Measurements from ENCODE around the gene SLIT3.
A peak's percentile ranks its signal among the peaks of the same experiment; 100 is the strongest.

SLIT3 gene

GRCh38 chr5:168796593-168797580, 504.1 kb downstream of the SLIT3 start:
- no peaks in the 10 kb centered on the region for H3K27me3 ChIP-seq (ENCODE audit: insufficient read depth, poor library complexity, severe bottlenecking)
- no peak overlapping the region for H3K27ac ChIP-seq (replicated peaks)
- TF ChIP-seq CTCF (IDR thresholded peaks at IDR 0.05; ENCODE audit: insufficient read depth, low read length) (no peak), REST (IDR thresholded peaks at IDR 0.05; ENCODE audit: insufficient replicate concordance, low read depth) (no peak), GABPA (IDR thresholded peaks at IDR 0.05; ENCODE audit: low read depth) (no peak), SPI1 (IDR thresholded peaks at IDR 0.05; ENCODE audit: borderline replicate concordance, low read depth) (no peak), POLR2AphosphoS5 (IDR thresholded peaks at IDR 0.05; ENCODE audit: low read depth) (no peak)
- DNase-seq (ENCODE audit: low read depth in 1 of 2, low spot score in 1 of 2), result no peak
- H3K4me3 ChIP-seq (replicated peaks; ENCODE audit: insufficient read depth, low read length), result no peak overlapping the region

GRCh38 chr5:168796000-168796399, 504.9 kb downstream of the SLIT3 start:
- Histone ChIP-seq H3K27ac (replicated peaks) (no peak overlapping the region), H3K27me3 (ENCODE audit: insufficient read depth, poor library complexity, severe bottlenecking) (no peaks in the 10 kb centered on the region), H3K4me3 (replicated peaks; ENCODE audit: insufficient read depth, low read length) (no peak overlapping the region)
- TF ChIP-seq GABPA (IDR thresholded peaks at IDR 0.05; ENCODE audit: low read depth) (no peak), REST (IDR thresholded peaks at IDR 0.05; ENCODE audit: insufficient replicate concordance, low read depth) (no peak), SPI1 (IDR thresholded peaks at IDR 0.05; ENCODE audit: borderline replicate concordance, low read depth) (no peak), POLR2AphosphoS5 (IDR thresholded peaks at IDR 0.05; ENCODE audit: low read depth) (no peak), CTCF (IDR thresholded peaks at IDR 0.05; ENCODE audit: insufficient read depth, low read length) (no peak)
- no peak for DNase-seq (ENCODE audit: low read depth in 1 of 2, low spot score in 1 of 2)

GRCh38 chr5:168793841-168794837, 506.8 kb downstream of the SLIT3 start:
- H3K27me3 ChIP-seq (ENCODE audit: insufficient read depth, poor library complexity, severe bottlenecking), result no peaks in the 10 kb centered on the region
- no peak overlapping the region for H3K27ac ChIP-seq (replicated peaks)
- peak; percentile 49 to 60 for DNase-seq (ENCODE audit: low read depth in 1 of 2, low spot score in 1 of 2)
- TF ChIP-seq SPI1 (IDR thresholded peaks at IDR 0.05; ENCODE audit: borderline replicate concordance, low read depth) (no peak), CTCF (IDR thresholded peaks at IDR 0.05; ENCODE audit: insufficient read depth, low read length) (no peak), POLR2AphosphoS5 (IDR thresholded peaks at IDR 0.05; ENCODE audit: low read depth) (no peak), GABPA (IDR thresholded peaks at IDR 0.05; ENCODE audit: low read depth) (no peak), REST (IDR thresholded peaks at IDR 0.05; ENCODE audit: insufficient replicate concordance, low read depth) (no peak)
- no peak overlapping the region for H3K4me3 ChIP-seq (replicated peaks; ENCODE audit: insufficient read depth, low read length)
